HK-2 (cell line): ENCODE data around the gene POU2AF2.
"Not testable (repeated sequence)": the region's sequence is repeated elsewhere in the genome, so short reads cannot be mapped to it uniquely, and the experiment has no call there.

ENCODE experiments used
- DNase-seq: peaks from one replicate; pipeline ENCODE4 v3.0.0-alpha.2; 2018; ENCODE audit not compliant: unreplicated experiment

The POU2AF2 gene

GRCh38 chr11:111258046-111258445, 12.5 kb downstream of the POU2AF2 start:
- no peak for DNase-seq

- no peak for DNase-seq
Observed at GRCh38 chr11:111259896-111260295, 14.4 kb downstream of the POU2AF2 start.

- DNase-seq: no peak
Observed at GRCh38 chr11:111260811-111261210, 15.3 kb downstream of the POU2AF2 start.

- no peak for DNase-seq
Observed at GRCh38 chr11:111264646-111265045, 19.1 kb downstream of the POU2AF2 start.

GRCh38 chr11:111265421-111265820, 19.9 kb downstream of the POU2AF2 start:
- DNase-seq: no peak

- DNase-seq: not testable (repeated sequence)
Observed at GRCh38 chr11:111268303-111268702, 22.8 kb downstream of the POU2AF2 start.

GRCh38 chr11:111269146-111269868, 23.8 kb downstream of the POU2AF2 start:
- no peak for DNase-seq

- DNase-seq: no peak
Observed at GRCh38 chr11:111272420-111272819, 26.9 kb downstream of the POU2AF2 start.

GRCh38 chr11:111282562-111283075, 37.1 kb downstream of the POU2AF2 start:
- DNase-seq: no peak

- no peak for DNase-seq
Observed at GRCh38 chr11:111283945-111284481, 38.5 kb downstream of the POU2AF2 start.

- no peak for DNase-seq
Observed at GRCh38 chr11:111285189-111286091, 39.9 kb downstream of the POU2AF2 start.

GRCh38 chr11:111291764-111292163, 46.2 kb downstream of the POU2AF2 start:
- DNase-seq: no peak

GRCh38 chr11:111292408-111292807, 46.9 kb downstream of the POU2AF2 start:
- DNase-seq: not testable (repeated sequence)

- no peak for DNase-seq
Observed at GRCh38 chr11:111296196-111296595, 50.7 kb downstream of the POU2AF2 start.

- no peak for DNase-seq
Observed at GRCh38 chr11:111297696-111298095, 52.2 kb downstream of the POU2AF2 start.

GRCh38 chr11:111298413-111299100, 53.0 kb downstream of the POU2AF2 start, which contains the start of gene POU2AF3:
TSS of gene POU2AF3 (plus strand) at chr11:111298546. CDS start at chr11:111298582, 36 bp downstream.
- no peak for DNase-seq

- peak; percentile 10 for DNase-seq
Observed at GRCh38 chr11:111299101-111300026, 53.8 kb downstream of the POU2AF2 start.

- no peak for DNase-seq
Observed at GRCh38 chr11:111300569-111300968, 55.0 kb downstream of the POU2AF2 start.

- no peak for DNase-seq
Observed at GRCh38 chr11:111301004-111301841, 55.7 kb downstream of the POU2AF2 start.

GRCh38 chr11:111301842-111302118, 56.3 kb downstream of the POU2AF2 start:
- no peak for DNase-seq
